ENCODE results near the gene GLS. TPM values are rescaled to one million over a fixed set of nuclear protein-coding genes. Genes with fewer than 3 reads are reported as not detected.
"Not testable (repeated sequence)": the region's sequence is repeated elsewhere in the genome, so short reads cannot be mapped to it uniquely, and the experiment has no call there.

GLS gene
- total RNA-seq, 1 donor from 2014 or later = 163 TPM

DNA sequence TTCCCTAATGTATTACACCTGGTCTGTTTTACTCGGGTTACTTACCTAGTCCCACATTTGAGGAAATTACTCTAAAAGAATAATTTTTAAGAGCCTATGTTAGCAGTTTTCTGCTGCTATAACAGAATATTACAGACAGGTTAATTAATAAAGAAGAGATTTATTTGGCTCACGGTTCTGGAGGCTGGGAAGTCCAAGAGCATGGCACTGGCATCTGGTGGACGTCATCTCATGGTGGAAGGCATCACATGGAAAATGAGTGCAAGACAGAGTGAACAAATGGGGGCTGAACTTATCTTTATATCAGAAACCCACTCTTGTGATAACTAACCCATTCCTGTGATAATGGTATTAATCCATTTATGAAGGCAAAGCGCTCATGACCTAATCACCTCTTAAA is 12.8 kb upstream of the GLS start:
- H3K27ac ChIP-seq (ENCODE audit: low read depth, low read length) = no peak overlapping the region
- H3K9ac ChIP-seq (ENCODE audit: low read depth in 1 of 3, low read length in 3 of 3) = no peak overlapping the region

DNA sequence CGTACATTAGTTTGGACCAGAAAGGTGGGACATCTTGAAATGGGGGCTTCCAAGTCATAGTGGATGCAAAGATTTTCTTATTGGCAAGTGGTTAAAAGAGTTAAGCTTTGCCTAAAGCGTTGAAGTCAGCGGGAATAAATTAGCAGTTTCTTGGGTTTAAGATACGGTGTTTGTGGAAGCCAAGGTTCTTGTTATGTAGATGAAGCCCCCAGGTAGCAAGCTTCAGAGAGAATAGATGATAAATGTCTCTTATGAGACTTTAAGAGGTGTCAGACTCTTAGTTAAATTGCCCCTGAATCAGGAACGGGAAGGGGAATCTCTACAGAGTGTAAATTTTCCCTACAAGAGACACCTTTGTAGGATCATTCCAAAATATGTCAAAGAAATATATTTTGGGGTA is 10.9 kb upstream of the GLS start:
- Histone ChIP-seq H3K4me3 (ENCODE audit: low read length in 3 of 3) (no peak overlapping the region), H3K9ac (ENCODE audit: low read depth in 1 of 3, low read length in 3 of 3) (no peak overlapping the region), H3K4me1 (ENCODE audit: control insufficient read depth in 3 of 3, insufficient read depth in 3 of 3, low read length in 3 of 3) (peaks cover 0 to 6% (median 0%) of the 10 kb centered on the region in 3 donors), H3K36me3 (ENCODE audit: control insufficient read depth in 3 of 3, insufficient read depth in 3 of 3, low read length in 3 of 3) (no peaks in the 10 kb centered on the region), H3K9me3 (ENCODE audit: control insufficient read depth in 3 of 3, low read length in 3 of 3) (no peaks in the 10 kb centered on the region), H3K27ac (ENCODE audit: low read depth, low read length) (no peak overlapping the region), H3K27me3 (ENCODE audit: control insufficient read depth in 3 of 3, insufficient read depth in 3 of 3, low read length in 3 of 3) (no peaks in the 10 kb centered on the region)

More for the DNA sequence above, 12.8 kb upstream of the GLS start:
- no peak overlapping the region for H3K4me3 ChIP-seq (ENCODE audit: low read length in 3 of 3)
- H3K4me1 ChIP-seq (ENCODE audit: control insufficient read depth in 3 of 3, insufficient read depth in 3 of 3, low read length in 3 of 3) = peaks cover 0 to 14% (median 8%) of the 10 kb centered on the region in 3 donors
- H3K36me3 ChIP-seq (ENCODE audit: control insufficient read depth in 3 of 3, insufficient read depth in 3 of 3, low read length in 3 of 3) = no peaks in the 10 kb centered on the region
- no peaks in the 10 kb centered on the region for H3K27me3 ChIP-seq (ENCODE audit: control insufficient read depth in 3 of 3, insufficient read depth in 3 of 3, low read length in 3 of 3)
- no peaks in the 10 kb centered on the region for H3K9me3 ChIP-seq (ENCODE audit: control insufficient read depth in 3 of 3, low read length in 3 of 3)

DNA sequence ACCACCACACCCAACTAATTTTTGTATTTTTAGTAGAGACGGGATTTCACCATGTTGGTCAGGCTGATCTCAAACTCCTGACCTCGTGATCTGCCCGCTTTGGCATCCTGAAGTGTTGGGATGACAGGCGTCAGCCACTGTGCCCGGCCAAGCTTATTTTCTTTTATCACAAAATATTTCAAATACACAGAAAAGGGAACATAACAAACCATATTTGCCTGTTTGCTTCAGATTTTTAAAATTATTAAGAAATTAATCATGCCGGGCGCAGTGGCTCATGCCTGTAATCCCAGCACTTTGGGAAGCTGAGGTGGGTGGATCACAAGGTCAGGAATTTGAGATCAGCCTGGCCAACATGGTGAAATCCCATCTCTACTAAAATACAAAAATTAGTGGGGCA is 7.2 kb upstream of the GLS start:
- not testable (repeated sequence) for H3K36me3 ChIP-seq (ENCODE audit: control insufficient read depth in 3 of 3, insufficient read depth in 3 of 3, low read length in 3 of 3); H3K27me3 ChIP-seq (ENCODE audit: control insufficient read depth in 3 of 3, insufficient read depth in 3 of 3, low read length in 3 of 3); H3K4me1 ChIP-seq (ENCODE audit: control insufficient read depth in 3 of 3, insufficient read depth in 3 of 3, low read length in 3 of 3); H3K9me3 ChIP-seq (ENCODE audit: control insufficient read depth in 3 of 3, low read length in 3 of 3); H3K4me3 ChIP-seq (ENCODE audit: low read length in 3 of 3); H3K27ac ChIP-seq (ENCODE audit: low read depth, low read length); H3K9ac ChIP-seq (ENCODE audit: low read depth in 1 of 3, low read length in 3 of 3)

DNA sequence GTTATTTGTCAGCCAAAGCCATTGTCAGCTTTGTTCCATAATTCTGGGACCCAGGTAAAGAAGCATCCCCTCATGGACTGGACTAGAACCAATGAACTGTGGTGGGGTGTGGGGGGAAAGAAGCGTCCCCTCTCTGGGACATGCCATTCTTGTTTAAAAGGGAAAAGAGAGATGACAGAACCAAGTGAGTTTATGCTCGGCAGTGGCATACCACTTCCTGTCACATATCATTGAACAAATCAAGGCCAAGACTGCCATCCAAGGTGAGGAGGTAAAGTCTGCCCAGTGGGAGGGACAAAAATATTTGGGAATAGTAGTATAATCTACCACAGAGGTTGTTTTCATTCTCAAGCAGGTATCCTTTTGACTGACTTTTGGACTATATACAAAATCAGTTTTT is 4.7 kb upstream of the GLS start:
- Histone ChIP-seq H3K9ac (ENCODE audit: low read depth in 1 of 3, low read length in 3 of 3) (no peak overlapping the region), H3K27ac (ENCODE audit: low read depth, low read length) (no peak overlapping the region), H3K36me3 (ENCODE audit: control insufficient read depth in 3 of 3, insufficient read depth in 3 of 3, low read length in 3 of 3) (no peaks in the 10 kb centered on the region), H3K9me3 (ENCODE audit: control insufficient read depth in 3 of 3, low read length in 3 of 3) (no peaks in the 10 kb centered on the region), H3K4me1 (ENCODE audit: control insufficient read depth in 3 of 3, insufficient read depth in 3 of 3, low read length in 3 of 3) (peaks cover 0 to 4% (median 0%) of the 10 kb centered on the region in 3 donors), H3K27me3 (ENCODE audit: control insufficient read depth in 3 of 3, insufficient read depth in 3 of 3, low read length in 3 of 3) (no peaks in the 10 kb centered on the region), H3K4me3 (ENCODE audit: low read length in 3 of 3) (no peak overlapping the region)

DNA sequence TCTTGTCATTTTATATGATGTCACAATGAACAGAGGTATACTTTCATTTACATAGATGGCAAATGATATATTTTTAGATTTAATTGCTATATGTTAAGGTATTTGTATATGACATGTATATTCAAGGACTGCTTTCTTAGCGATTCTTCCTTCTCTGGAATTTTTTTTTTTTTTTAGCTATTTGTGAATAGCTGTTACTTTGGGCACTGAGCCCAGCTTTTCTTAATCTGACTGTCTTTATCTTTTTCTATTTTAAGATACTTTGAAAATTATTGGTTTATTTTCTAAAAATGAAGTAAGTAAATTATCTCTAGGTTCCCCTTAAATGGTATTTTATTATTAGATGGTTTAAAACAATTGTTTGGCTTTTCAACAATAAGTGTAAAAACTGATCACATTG is 4.0 kb upstream of the GLS start:
- H3K9ac ChIP-seq (ENCODE audit: low read depth in 1 of 3, low read length in 3 of 3) = no peak overlapping the region
- no peak overlapping the region for H3K27ac ChIP-seq (ENCODE audit: low read depth, low read length)
- H3K4me3 ChIP-seq (ENCODE audit: low read length in 3 of 3) = no peak overlapping the region
- no peaks in the 10 kb centered on the region for H3K36me3 ChIP-seq (ENCODE audit: control insufficient read depth in 3 of 3, insufficient read depth in 3 of 3, low read length in 3 of 3)
- H3K27me3 ChIP-seq (ENCODE audit: control insufficient read depth in 3 of 3, insufficient read depth in 3 of 3, low read length in 3 of 3) = no peaks in the 10 kb centered on the region
- peaks cover 0 to 4% (median under 1%) of the 10 kb centered on the region in 3 donors for H3K4me1 ChIP-seq (ENCODE audit: control insufficient read depth in 3 of 3, insufficient read depth in 3 of 3, low read length in 3 of 3)
- no peaks in the 10 kb centered on the region for H3K9me3 ChIP-seq (ENCODE audit: control insufficient read depth in 3 of 3, low read length in 3 of 3)

DNA sequence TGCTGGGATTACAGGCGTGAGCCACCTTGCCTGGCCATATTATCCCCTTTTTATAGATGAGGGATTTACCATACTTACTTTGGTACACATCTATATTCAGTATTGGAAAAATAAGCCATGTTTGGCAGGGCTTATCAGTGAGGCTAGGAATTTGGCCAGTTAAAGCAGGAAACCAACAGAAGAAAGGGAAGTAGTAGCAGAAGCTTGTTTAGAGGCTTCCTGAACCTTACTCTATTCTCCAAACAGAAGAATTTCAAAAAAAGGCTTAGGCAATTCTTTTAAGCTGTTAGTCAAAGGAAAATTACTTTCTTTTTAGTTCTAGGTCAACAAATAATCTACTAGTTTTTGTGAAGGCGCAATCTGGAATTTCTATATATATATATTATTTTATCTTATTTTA is 3.2 kb upstream of the GLS start:
- Histone ChIP-seq H3K9ac (ENCODE audit: low read depth in 1 of 3, low read length in 3 of 3) (no peak overlapping the region), H3K36me3 (ENCODE audit: control insufficient read depth in 3 of 3, insufficient read depth in 3 of 3, low read length in 3 of 3) (no peaks in the 10 kb centered on the region), H3K4me3 (ENCODE audit: low read length in 3 of 3) (no peak overlapping the region), H3K4me1 (ENCODE audit: control insufficient read depth in 3 of 3, insufficient read depth in 3 of 3, low read length in 3 of 3) (peaks cover 0 to 7% (median 5%) of the 10 kb centered on the region in 3 donors), H3K27ac (ENCODE audit: low read depth, low read length) (no peak overlapping the region), H3K9me3 (ENCODE audit: control insufficient read depth in 3 of 3, low read length in 3 of 3) (no peaks in the 10 kb centered on the region), H3K27me3 (ENCODE audit: control insufficient read depth in 3 of 3, insufficient read depth in 3 of 3, low read length in 3 of 3) (no peaks in the 10 kb centered on the region)

DNA sequence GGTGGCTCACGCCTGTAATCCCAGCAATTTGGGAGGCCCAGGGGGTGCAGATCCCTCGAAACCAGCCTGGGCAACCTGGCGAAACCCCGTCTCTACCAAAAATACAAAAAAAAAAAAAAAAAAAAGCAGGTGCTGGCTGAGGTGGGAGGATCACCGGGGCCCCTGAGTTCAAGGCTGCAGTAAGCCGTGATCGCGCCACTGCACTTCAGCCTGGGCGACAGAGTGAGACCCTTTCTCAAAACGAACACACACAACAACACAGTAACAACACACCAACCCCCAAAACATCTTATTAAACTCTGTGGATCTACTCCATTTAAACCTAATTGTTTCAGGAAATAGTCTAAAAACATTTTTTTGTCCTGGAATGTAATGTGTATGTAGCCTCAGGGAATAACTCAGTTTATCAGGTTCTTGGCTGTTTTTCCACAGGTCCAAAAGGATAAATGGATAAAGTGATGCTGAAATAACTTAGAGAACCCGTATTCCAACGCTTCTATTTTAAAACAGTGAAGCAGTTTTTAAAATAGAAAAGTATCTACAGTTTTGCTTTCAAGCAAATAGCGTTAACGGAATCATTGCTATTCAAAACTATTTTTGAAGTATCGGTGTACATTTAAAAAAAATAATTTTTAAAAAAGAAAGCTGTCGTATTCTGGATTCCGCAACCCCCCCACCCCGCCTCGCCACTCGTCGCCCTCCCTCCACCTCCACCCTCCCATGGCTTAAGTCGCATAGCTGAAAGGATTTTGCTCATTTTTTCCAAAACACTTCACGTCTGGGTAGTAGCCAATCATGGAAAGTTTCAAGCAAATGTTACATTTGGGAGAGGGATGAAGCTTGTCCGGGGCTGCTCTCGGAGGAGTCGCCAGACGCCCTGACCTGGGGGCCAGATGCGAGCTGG is 895 bp upstream of the GLS start:
- Histone ChIP-seq H3K4me1 (ENCODE audit: control insufficient read depth in 3 of 3, insufficient read depth in 3 of 3, low read length in 3 of 3) (peaks cover 2 to 25% (median 5%) of the 10 kb centered on the region in 3 donors), H3K27ac (ENCODE audit: low read depth, low read length) (peak overlapping the region; percentile 91), H3K27me3 (ENCODE audit: control insufficient read depth in 3 of 3, insufficient read depth in 3 of 3, low read length in 3 of 3) (no peaks in the 10 kb centered on the region), H3K36me3 (ENCODE audit: control insufficient read depth in 3 of 3, insufficient read depth in 3 of 3, low read length in 3 of 3) (no peaks in the 10 kb centered on the region), H3K4me3 (ENCODE audit: low read length in 3 of 3) (peak overlapping the region; percentile 76 to 93 (median 88)), H3K9me3 (ENCODE audit: control insufficient read depth in 3 of 3, low read length in 3 of 3) (no peaks in the 10 kb centered on the region), H3K9ac (ENCODE audit: low read depth in 1 of 3, low read length in 3 of 3) (peak overlapping the region; percentile 80 to 94 (median 91))

DNA sequence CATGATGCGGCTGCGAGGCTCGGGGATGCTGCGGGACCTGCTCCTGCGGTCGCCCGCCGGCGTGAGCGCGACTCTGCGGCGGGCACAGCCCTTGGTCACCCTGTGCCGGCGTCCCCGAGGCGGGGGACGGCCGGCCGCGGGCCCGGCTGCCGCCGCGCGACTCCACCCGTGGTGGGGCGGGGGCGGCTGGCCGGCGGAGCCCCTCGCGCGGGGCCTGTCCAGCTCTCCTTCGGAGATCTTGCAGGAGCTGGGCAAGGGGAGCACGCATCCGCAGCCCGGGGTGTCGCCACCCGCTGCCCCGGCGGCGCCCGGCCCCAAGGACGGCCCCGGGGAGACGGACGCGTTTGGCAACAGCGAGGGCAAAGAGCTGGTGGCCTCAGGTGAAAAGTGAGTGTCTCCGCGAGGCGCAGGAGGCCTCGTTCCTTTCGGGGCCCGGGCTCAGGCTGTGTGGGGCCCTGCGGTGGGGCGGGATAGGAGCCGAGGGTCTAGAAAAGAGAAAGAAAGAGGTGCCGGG is 520 bp downstream of the GLS start:
- peak overlapping the region; percentile 87 to 98 (median 93) for H3K4me3 ChIP-seq (ENCODE audit: low read length in 3 of 3)
- H3K9ac ChIP-seq (ENCODE audit: low read depth in 1 of 3, low read length in 3 of 3) = peak overlapping the region; percentile 85 to 88 (median 87)
- no peaks in the 10 kb centered on the region for H3K9me3 ChIP-seq (ENCODE audit: control insufficient read depth in 3 of 3, low read length in 3 of 3)
- H3K27me3 ChIP-seq (ENCODE audit: control insufficient read depth in 3 of 3, insufficient read depth in 3 of 3, low read length in 3 of 3) = no peaks in the 10 kb centered on the region
- no peaks in the 10 kb centered on the region for H3K36me3 ChIP-seq (ENCODE audit: control insufficient read depth in 3 of 3, insufficient read depth in 3 of 3, low read length in 3 of 3)
- H3K4me1 ChIP-seq (ENCODE audit: control insufficient read depth in 3 of 3, insufficient read depth in 3 of 3, low read length in 3 of 3) = peaks cover 2 to 25% (median 5%) of the 10 kb centered on the region in 3 donors
- H3K27ac ChIP-seq (ENCODE audit: low read depth, low read length) = peak overlapping the region; percentile 91

DNA sequence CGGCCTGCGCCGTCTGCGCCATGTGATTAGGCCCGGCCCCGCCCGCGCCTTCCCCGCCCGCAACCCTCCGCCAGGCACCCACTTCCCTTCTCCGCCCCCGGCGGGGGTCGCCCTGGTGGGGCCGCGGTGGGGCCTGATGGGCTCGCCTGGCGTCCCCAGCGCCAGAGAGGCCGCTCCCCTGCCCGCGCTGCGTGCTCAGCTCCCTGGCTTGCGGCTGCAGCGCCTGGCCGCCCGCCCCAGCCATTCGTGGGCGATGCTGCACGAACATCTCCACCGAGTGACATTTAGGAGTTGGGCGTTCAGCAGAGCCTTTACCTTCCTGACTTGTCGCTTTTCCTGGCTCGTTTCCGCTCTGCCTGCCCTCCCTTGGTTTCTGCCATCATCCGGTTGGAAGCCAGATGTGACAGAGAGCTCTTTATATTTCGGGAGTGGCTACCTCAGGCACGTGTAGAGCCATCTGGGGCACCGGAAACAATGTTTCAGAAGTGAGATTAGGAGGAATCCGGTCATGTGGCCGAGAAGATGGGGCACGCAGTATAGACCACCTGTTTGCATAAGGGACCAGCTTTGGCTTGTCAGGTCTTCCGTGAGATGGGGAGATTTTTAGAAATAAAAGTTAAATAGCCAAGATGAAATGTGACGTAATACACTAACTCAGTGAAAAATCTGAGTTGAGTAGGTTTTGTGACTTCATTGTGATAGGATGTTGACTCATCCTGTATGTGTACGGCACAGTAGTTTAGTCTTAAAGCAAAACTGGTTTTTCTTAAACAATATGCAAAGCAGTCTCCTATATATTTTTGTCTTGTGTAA is 1.2 kb downstream of the GLS start:
- peaks cover 2 to 25% (median 5%) of the 10 kb centered on the region in 3 donors for H3K4me1 ChIP-seq (ENCODE audit: control insufficient read depth in 3 of 3, insufficient read depth in 3 of 3, low read length in 3 of 3)
- H3K36me3 ChIP-seq (ENCODE audit: control insufficient read depth in 3 of 3, insufficient read depth in 3 of 3, low read length in 3 of 3) = no peaks in the 10 kb centered on the region
- H3K9ac ChIP-seq (ENCODE audit: low read depth in 1 of 3, low read length in 3 of 3) = peak overlapping the region; percentile 85 to 88 (median 87)
- peak overlapping the region; percentile 87 to 98 (median 93) for H3K4me3 ChIP-seq (ENCODE audit: low read length in 3 of 3)
- H3K27me3 ChIP-seq (ENCODE audit: control insufficient read depth in 3 of 3, insufficient read depth in 3 of 3, low read length in 3 of 3) = no peaks in the 10 kb centered on the region
- no peaks in the 10 kb centered on the region for H3K9me3 ChIP-seq (ENCODE audit: control insufficient read depth in 3 of 3, low read length in 3 of 3)
- H3K27ac ChIP-seq (ENCODE audit: low read depth, low read length) = peak overlapping the region; percentile 91

All from skeletal muscle tissue (tissue), 4 donors.